Measurements from ENCODE around the gene USPL1. TPM values are rescaled to one million over a fixed set of nuclear protein-coding genes. Genes with fewer than 3 reads are reported as not detected.

Gene USPL1
- total and polyA plus RNA-seq, 11 donors = 4.5 to 14.3 (median 10.1) TPM

DNA sequence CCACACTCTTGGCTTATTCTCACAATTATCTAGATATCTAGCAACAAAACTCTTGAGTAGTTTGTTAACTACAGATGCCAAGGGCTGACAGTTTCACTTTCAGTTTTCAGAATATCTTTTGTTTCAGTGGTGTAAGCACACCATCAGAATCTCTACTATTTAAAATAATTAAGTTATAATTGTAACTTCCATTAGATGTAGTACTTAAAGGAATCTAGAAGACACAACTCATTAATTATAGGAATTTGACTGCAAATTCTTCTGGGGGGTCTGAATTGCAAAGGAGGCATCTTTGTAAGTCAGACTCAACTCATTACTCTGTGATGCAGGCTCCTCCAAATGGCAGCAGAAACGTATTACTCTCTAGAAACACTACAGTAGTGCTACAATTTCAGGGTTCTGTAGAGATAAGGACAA is 44.9 kb upstream of the USPL1 start:
- TF ChIP-seq, protein P1, sequence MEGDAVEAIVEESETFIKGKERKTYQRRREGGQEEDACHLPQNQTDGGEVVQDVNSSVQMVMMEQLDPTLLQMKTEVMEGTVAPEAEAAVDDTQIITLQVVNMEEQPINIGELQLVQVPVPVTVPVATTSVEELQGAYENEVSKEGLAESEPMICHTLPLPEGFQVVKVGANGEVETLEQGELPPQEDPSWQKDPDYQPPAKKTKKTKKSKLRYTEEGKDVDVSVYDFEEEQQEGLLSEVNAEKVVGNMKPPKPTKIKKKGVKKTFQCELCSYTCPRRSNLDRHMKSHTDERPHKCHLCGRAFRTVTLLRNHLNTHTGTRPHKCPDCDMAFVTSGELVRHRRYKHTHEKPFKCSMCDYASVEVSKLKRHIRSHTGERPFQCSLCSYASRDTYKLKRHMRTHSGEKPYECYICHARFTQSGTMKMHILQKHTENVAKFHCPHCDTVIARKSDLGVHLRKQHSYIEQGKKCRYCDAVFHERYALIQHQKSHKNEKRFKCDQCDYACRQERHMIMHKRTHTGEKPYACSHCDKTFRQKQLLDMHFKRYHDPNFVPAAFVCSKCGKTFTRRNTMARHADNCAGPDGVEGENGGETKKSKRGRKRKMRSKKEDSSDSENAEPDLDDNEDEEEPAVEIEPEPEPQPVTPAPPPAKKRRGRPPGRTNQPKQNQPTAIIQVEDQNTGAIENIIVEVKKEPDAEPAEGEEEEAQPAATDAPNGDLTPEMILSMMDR (IDR thresholded peaks at IDR 0.05) = peak in 6 of 12 donors; percentile 35 to 52 (median 42)
- no peak for TF ChIP-seq POLR2A (IDR thresholded peaks at IDR 0.05)
- ATAC-seq (peak in 3 of 4 donors; percentile 59 to 81 (median 62)), DNase-seq (peak in 1 of 5 donors; percentile 17)
- Histone ChIP-seq H3K4me3 (peak overlapping the region in 10 of 12 donors; percentile 28 to 56 (median 42)), H3K27ac (peak overlapping the region in 11 of 12 donors; percentile 1 to 82 (median 53)), H3K36me3 (no peaks in the 10 kb centered on the region), H3K27me3 (no peaks in the 10 kb centered on the region), H3K4me1 (peaks cover 0 to 57% (median 15%) of the 10 kb centered on the region in 12 donors), H3K9me3 (no peaks in the 10 kb centered on the region)
- intact Hi-C loops (cut with DNase I) = loop anchor here in 6 of 10 donors (2.0 to 10.0 kb wide), 8 partner anchors 44 to 438 kb away; partner anchors contain the start of genes USPL1 (in 4 of the 6) and HMGB1 (in 2 of the 6)
- WGBS, 4 donors = 0 to 2% (median 0%) methylated on average over 1 of the region's 1 CpG

DNA sequence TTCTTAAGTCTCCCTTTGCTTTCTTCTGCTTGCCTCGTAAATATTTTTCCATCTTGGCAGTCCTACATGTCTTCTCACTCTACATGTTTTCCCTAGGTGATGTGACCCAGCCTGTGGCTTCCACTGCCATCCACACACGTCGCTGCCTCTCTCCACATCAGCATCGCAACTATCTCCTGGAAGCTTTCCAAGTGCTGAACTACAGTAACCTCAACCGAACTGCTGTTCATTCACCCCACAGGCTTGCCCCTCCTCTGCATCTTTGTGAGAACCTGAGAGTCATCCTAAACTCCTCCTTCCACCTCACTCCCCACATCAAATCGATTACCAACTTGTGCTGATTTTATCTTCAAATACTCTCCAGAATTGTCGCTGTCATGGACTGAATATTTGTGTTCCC is 41.2 kb upstream of the USPL1 start:
- ATAC-seq = peak in 3 of 4 donors; percentile 41 to 76 (median 62)
- no peaks in the 10 kb centered on the region for H3K9me3 ChIP-seq
- 26 to 44% (median 35%) methylated on average over 7 of the region's 7 CpGs for WGBS, 4 donors
- intact Hi-C loops (cut with DNase I) = loop anchor here in 7 of 10 donors (5.0 to 10.0 kb wide), 4 partner anchors 112 to 442 kb away; partner anchors contain the start of gene HMGB1 (in 1 of the 7)
- no peak overlapping the region for H3K27ac ChIP-seq
- no peak overlapping the region for H3K4me3 ChIP-seq
- H3K27me3 ChIP-seq = no peaks in the 10 kb centered on the region
- DNase-seq = peak in 4 of 5 donors; percentile 25 to 32 (median 28)
- TF ChIP-seq POLR2A (IDR thresholded peaks at IDR 0.05) = no peak
- TF ChIP-seq, protein P1 (IDR thresholded peaks at IDR 0.05) = no peak
- H3K36me3 ChIP-seq = no peaks in the 10 kb centered on the region
- H3K4me1 ChIP-seq = peaks cover 0 to 39% (median 9%) of the 10 kb centered on the region in 12 donors

DNA sequence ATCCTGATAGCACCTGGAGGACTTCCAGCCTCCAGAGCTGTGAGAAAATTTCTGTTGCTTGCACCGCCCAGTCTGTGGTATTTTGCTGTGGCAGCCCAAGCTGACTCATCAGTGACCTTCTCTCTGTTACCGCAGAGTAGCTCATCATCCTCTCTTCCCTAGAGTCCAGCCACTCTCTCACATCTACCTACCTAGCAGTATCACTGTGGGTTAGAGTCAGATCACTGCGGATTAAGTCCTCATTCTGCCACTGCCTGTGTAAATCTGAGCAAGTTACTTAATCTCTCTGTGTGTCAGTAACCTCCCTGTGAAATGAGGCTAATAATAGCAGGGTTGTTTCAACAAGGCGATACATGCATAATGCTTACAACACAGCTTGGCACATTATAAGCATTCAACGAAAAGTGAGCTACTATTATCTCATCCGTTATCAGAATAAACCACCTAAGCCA is 40.3 kb upstream of the USPL1 start:
- H3K9me3 ChIP-seq = no peaks in the 10 kb centered on the region
- TF ChIP-seq, protein P1 (IDR thresholded peaks at IDR 0.05) = no peak
- TF ChIP-seq POLR2A (IDR thresholded peaks at IDR 0.05) = no peak
- H3K36me3 ChIP-seq = no peaks in the 10 kb centered on the region
- peaks cover 0 to 32% (median 4%) of the 10 kb centered on the region in 12 donors for H3K4me1 ChIP-seq
- DNase-seq = no peak
- WGBS, 4 donors = 76 to 82% (median 79%) methylated on average over 6 of the region's 6 CpGs
- no peaks in the 10 kb centered on the region for H3K27me3 ChIP-seq
- H3K4me3 ChIP-seq = no peak overlapping the region
- intact Hi-C loops (cut with DNase I) = loop anchor here in 7 of 10 donors (5.0 to 10.0 kb wide), 4 partner anchors 113 to 443 kb away; partner anchors contain the start of gene HMGB1 (in 1 of the 7)
- ATAC-seq = peak in 2 of 4 donors; percentile 35 to 61
- H3K27ac ChIP-seq = no peak overlapping the region

DNA sequence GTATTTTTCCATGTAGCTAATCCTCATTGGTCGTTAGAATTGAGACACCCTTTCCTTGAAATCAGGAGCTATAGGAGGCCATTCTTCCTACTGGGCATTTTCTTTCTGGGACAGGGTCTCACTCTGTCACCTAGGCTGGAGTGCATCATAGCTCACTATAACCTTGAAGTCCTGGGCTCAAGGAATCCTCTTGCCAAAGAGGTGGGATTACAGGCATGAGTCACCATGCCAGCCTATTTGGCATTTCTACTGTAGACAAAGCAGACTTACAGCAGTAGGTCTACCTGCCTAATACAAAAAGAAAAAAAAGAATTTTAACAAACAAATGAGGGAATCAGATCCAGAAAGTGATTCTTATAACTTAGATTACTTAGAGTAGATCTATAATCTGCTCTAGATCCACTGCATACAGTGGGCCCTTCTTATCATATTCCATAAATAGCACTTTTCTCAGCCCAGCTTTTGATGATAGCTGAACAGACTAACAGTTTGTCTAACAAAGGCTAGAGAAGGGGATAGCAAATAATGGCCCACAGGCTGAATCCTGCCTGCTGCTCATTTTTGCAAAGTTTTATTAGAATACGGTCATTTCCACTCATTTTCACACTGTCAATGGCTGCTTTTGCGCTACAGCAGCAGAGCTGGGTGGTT is 36.7 kb upstream of the USPL1 start:
- no peaks in the 10 kb centered on the region for H3K36me3 ChIP-seq
- intact Hi-C loops (cut with DNase I) = no loop called here
- peak overlapping the region in 4 of 12 donors; percentile 14 to 42 (median 23) for H3K27ac ChIP-seq
- H3K27me3 ChIP-seq = no peaks in the 10 kb centered on the region
- H3K4me3 ChIP-seq = no peak overlapping the region
- DNase-seq = no peak
- H3K4me1 ChIP-seq = peaks cover 0 to 21% (median 3%) of the 10 kb centered on the region in 12 donors
- H3K9me3 ChIP-seq = no peaks in the 10 kb centered on the region
- peak in 3 of 4 donors; percentile 34 to 70 (median 69) for ATAC-seq
- WGBS, 4 donors = 76 to 83% (median 82%) methylated on average over 3 of the region's 3 CpGs
- TF ChIP-seq POLR2A (IDR thresholded peaks at IDR 0.05) = no peak
- TF ChIP-seq, protein P1 (IDR thresholded peaks at IDR 0.05) = no peak
